CD4-positive, alpha-beta T cell treated with Interleukin-17A for 1 hour (primary cell): ENCODE data around the gene EML1.

Experiments
- DNase-seq: peaks from one replicate; pipeline ENCODE4 v3.0.0-alpha.2; 2020

The EML1 gene

GRCh38 chr14:99837822-99838221 lies 44.6 kb downstream of the EML1 start:
- DNase-seq, result no peak

GRCh38 chr14:99838639-99839134 lies 45.5 kb downstream of the EML1 start:
- DNase-seq, result no peak

GRCh38 chr14:99839696-99840095 lies 46.5 kb downstream of the EML1 start:
- DNase-seq, result no peak

GRCh38 chr14:99840265-99840664 lies 47.1 kb downstream of the EML1 start:
- no peak for DNase-seq

- no peak for DNase-seq
These were observed 47.6 kb downstream of the EML1 start for GRCh38 chr14:99840774-99841305.

- no peak for DNase-seq
These were observed 48.3 kb downstream of the EML1 start for GRCh38 chr14:99841436-99842071.

- no peak for DNase-seq
These were observed 48.9 kb downstream of the EML1 start for GRCh38 chr14:99842141-99842540.

GRCh38 chr14:99846808-99847207 lies 53.6 kb downstream of the EML1 start:
- no peak for DNase-seq

- DNase-seq, result no peak
These were observed 57.5 kb downstream of the EML1 start for GRCh38 chr14:99850709-99851108.

GRCh38 chr14:99852578-99852977 lies 59.4 kb downstream of the EML1 start:
- no peak for DNase-seq

GRCh38 chr14:99853206-99853605 lies 60.0 kb downstream of the EML1 start:
- no peak for DNase-seq

GRCh38 chr14:99854831-99855230 lies 61.6 kb downstream of the EML1 start:
- no peak for DNase-seq

- DNase-seq, result no peak
These were observed 62.1 kb downstream of the EML1 start for GRCh38 chr14:99855271-99855670.

GRCh38 chr14:99857551-99857950 lies 64.3 kb downstream of the EML1 start:
- no peak for DNase-seq

GRCh38 chr14:99860219-99860618 lies 67.0 kb downstream of the EML1 start:
- no peak for DNase-seq

GRCh38 chr14:99862136-99862535 lies 68.9 kb downstream of the EML1 start:
- no peak for DNase-seq

GRCh38 chr14:99863059-99863458 lies 69.8 kb downstream of the EML1 start:
- no peak for DNase-seq

- no peak for DNase-seq
These were observed 72.2 kb downstream of the EML1 start for GRCh38 chr14:99865408-99865807.

- DNase-seq, result no peak
These were observed 77.4 kb downstream of the EML1 start for GRCh38 chr14:99870617-99871016.

GRCh38 chr14:99871771-99872170 lies 78.6 kb downstream of the EML1 start:
- DNase-seq, result no peak

- DNase-seq, result no peak
These were observed 79.7 kb downstream of the EML1 start for GRCh38 chr14:99872786-99873440.

- no peak for DNase-seq
These were observed 80.4 kb downstream of the EML1 start for GRCh38 chr14:99873653-99874052.

GRCh38 chr14:99874306-99874705 lies 81.1 kb downstream of the EML1 start:
- DNase-seq, result no peak

GRCh38 chr14:99875421-99875820 lies 82.2 kb downstream of the EML1 start:
- DNase-seq, result no peak

GRCh38 chr14:99875836-99876235 lies 82.6 kb downstream of the EML1 start:
- no peak for DNase-seq
